Suprapubic skin (tissue), 4 donors: ENCODE results near the gene ASTN2. TPM values are rescaled to one million over a fixed set of nuclear protein-coding genes. Genes with fewer than 3 reads are reported as not detected.

ENCODE experiments used
- DNase-seq, 2 donors: peaks; one replicate each; pipeline ENCODE4 v3.0.0-alpha.2; 2019; ENCODE audit warnings: low spot score in 2 of 2
- H3K27ac ChIP-seq: fragments of 200-600 bp; sonication (generic); one replicate; pipeline ENCODE4 v1.5.1; 2019
- H3K27me3 ChIP-seq: fragments of 200-600 bp; sonication (generic); one replicate; pipeline ENCODE4 v1.5.1; 2019
- H3K36me3 ChIP-seq: fragments of 200-600 bp; sonication (generic); one replicate; pipeline ENCODE4 v1.5.1; 2019
- H3K4me1 ChIP-seq: fragments of 200-600 bp; sonication (generic); one replicate; pipeline ENCODE4 v1.5.1; 2019
- H3K4me3 ChIP-seq: fragments of 200-600 bp; sonication (generic); one replicate; pipeline ENCODE4 v1.5.1; 2019; ENCODE audit warnings: mild to moderate bottlenecking
- H3K9me3 ChIP-seq: fragments of 200-600 bp; sonication (generic); one replicate; pipeline ENCODE4 v1.5.1; 2019
- EP300 ChIP-seq: sonication (generic); formaldehyde crosslinking; IDR thresholded peaks from one replicate; pipeline ENCODE4 v1.6.1; 2017; ENCODE audit warnings: antibody characterized with exemption
- POLR2A ChIP-seq, 2 donors: fragments of 450-650 bp; IDR thresholded peaks; one replicate each; pipeline ENCODE4 v1.6.1; 2017; ENCODE audit warnings: antibody characterized with exemption in 2 of 2, mild to moderate bottlenecking in 2 of 2, moderate library complexity in 2 of 2
- POLR2AphosphoS5 ChIP-seq, 3 donors: sonication (generic); formaldehyde crosslinking; IDR thresholded peaks; one replicate each; pipeline ENCODE4 v1.6.1; 2017; ENCODE audit warnings: antibody characterized with exemption in 3 of 3
- WGBS: methylation state at CpG from one replicate; pipeline ENCODE4 v1.1.5; 2018; 5-methylcytosine and 5-hydroxymethylcytosine counted together
- total RNA-seq, 4 donors: library from RNA; depleted of rRNA; stranded (reverse); fragments of >200 nt; gene quantifications; one replicate each; pipeline ENCODE4 v1.1.0, GENCODE V29; 2016
- TF ChIP-seq, protein P1 (sequence below), 2 donors: fragments of 200-600 bp in 1 of 2; fragments of 450-650 bp in 1 of 2; sonication (generic) in 1 of 2; IDR thresholded peaks; one replicate each; pipeline ENCODE4 v1.5.1; 2016 to 2019; ENCODE audit warnings: antibody characterized with exemption in 2 of 2, mild to moderate bottlenecking in 1 of 2, moderate library complexity in 1 of 2

ASTN2 gene
- total RNA-seq, 4 donors from 2014 or later = 2.0 to 6.9 (median 3.8) TPM

DNA sequence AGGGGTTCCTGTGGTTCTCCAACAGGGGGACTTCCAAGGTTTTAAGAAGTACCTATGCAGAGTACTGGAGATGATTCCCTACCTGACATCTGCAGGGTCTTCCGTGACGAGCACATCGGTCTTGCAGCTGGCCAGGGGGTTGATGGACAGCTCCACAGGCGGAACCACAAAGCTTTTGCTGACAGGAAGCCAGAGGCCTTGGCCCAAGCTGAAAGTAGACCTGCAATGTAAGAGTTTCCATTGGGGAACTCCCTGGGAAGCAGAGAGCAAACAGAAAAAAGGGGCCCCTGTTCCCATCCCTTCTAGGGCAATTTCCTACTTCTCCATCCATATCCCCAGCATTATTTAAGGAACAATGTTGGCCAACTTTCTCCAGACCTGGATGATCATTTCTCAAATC is 439.7 kb downstream of the ASTN2 start:
- no peaks in the 10 kb centered on the region for H3K4me1 ChIP-seq
- H3K36me3 ChIP-seq = no peaks in the 10 kb centered on the region
- no peaks in the 10 kb centered on the region for H3K9me3 ChIP-seq
- no peaks in the 10 kb centered on the region for H3K27me3 ChIP-seq
- DNase-seq = no peak
- TF ChIP-seq EP300 (no peak), POLR2A (IDR thresholded peaks at IDR 0.05) (no peak), POLR2AphosphoS5 (IDR thresholded peaks at IDR 0.05) (no peak)
- TF ChIP-seq, protein P1, sequence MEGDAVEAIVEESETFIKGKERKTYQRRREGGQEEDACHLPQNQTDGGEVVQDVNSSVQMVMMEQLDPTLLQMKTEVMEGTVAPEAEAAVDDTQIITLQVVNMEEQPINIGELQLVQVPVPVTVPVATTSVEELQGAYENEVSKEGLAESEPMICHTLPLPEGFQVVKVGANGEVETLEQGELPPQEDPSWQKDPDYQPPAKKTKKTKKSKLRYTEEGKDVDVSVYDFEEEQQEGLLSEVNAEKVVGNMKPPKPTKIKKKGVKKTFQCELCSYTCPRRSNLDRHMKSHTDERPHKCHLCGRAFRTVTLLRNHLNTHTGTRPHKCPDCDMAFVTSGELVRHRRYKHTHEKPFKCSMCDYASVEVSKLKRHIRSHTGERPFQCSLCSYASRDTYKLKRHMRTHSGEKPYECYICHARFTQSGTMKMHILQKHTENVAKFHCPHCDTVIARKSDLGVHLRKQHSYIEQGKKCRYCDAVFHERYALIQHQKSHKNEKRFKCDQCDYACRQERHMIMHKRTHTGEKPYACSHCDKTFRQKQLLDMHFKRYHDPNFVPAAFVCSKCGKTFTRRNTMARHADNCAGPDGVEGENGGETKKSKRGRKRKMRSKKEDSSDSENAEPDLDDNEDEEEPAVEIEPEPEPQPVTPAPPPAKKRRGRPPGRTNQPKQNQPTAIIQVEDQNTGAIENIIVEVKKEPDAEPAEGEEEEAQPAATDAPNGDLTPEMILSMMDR (IDR thresholded peaks at IDR 0.05) = no peak
- 93% methylated on average over 3 of the region's 4 CpGs for WGBS
- H3K4me3 ChIP-seq = no peak overlapping the region
- no peak overlapping the region for H3K27ac ChIP-seq

DNA sequence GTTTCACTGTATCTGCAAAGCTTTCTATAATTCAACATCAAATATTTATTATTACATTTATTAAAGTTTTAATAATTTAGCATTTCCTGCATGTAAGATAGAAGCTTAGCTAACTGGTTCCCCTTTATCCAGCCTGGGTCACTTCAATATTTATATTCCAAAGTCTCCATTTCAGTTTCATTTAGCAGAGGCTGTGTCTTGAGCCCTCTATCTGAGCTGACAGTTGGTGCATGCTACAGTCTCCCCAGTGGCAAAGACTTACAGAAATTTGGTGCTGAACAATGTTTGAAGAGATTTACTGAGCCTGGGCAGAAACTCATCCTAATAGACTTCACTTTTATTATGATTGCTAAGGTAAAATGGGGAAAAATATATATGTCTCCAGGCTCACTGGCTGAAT is 448.7 kb downstream of the ASTN2 start:
- no peaks in the 10 kb centered on the region for H3K9me3 ChIP-seq
- no peaks in the 10 kb centered on the region for H3K36me3 ChIP-seq
- no peaks in the 10 kb centered on the region for H3K27me3 ChIP-seq
- H3K27ac ChIP-seq = no peak overlapping the region
- no peaks in the 10 kb centered on the region for H3K4me1 ChIP-seq
- no peak for DNase-seq
- TF ChIP-seq, protein P1 (IDR thresholded peaks at IDR 0.05) = no peak
- TF ChIP-seq POLR2AphosphoS5 (IDR thresholded peaks at IDR 0.05) = no peak
- TF ChIP-seq POLR2A (IDR thresholded peaks at IDR 0.05) = no peak
- TF ChIP-seq EP300 = no peak
- H3K4me3 ChIP-seq = no peak overlapping the region

DNA sequence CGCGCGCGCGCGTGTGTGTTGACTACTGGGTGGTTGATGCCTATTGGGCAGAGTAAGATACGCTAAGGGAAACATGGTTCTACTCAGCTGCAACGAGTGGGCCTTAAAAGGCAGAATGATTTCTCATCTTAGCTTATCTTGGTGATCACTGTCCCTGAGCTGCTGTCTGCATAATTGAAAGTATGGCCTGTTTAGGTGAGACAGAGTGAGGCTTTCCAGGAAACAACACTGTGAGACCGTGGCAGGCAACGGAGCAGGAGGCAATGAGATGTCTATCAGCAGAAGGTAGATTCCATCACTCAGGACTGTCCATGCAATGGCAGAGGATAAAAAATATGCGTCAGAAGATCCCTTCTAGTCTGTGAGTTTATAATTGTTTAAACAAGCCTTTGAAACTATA is 450.6 kb downstream of the ASTN2 start:
- 81% methylated on average over 11 of the region's 11 CpGs for WGBS

DNA sequence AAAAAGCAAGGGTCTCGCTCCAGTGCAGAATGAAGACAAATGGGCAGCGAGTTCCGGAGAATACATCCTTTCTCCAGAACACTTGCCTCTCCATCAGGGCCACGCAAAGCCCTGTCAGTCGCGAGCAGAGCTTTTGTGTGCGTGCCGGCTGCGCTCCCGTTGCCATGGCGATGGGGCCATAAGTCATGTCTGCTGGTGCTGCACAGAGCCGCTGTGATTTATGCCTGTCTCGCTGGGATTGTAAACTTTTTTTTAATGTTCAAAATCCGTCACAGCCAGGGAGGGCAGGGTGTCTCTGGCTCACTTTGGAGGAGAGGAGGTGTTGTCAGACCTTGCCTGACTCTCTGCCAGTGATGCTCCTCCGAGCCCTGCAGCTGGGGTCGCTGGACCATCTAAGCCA is 455.0 kb downstream of the ASTN2 start:
- Histone ChIP-seq H3K27ac (no peak overlapping the region), H3K4me3 (no peak overlapping the region), H3K27me3 (peaks cover 4% of the 10 kb centered on the region), H3K4me1 (no peaks in the 10 kb centered on the region), H3K36me3 (no peaks in the 10 kb centered on the region), H3K9me3 (no peaks in the 10 kb centered on the region)
- TF ChIP-seq, protein P1 (IDR thresholded peaks at IDR 0.05) = no peak
- TF ChIP-seq POLR2AphosphoS5 (IDR thresholded peaks at IDR 0.05) = no peak
- no peak for TF ChIP-seq POLR2A (IDR thresholded peaks at IDR 0.05)
- no peak for TF ChIP-seq EP300
- 31% methylated on average over 16 of the region's 16 CpGs for WGBS
- DNase-seq = no peak

More for the DNA sequence above, 450.6 kb downstream of the ASTN2 start:
- no peak for DNase-seq
- no peaks in the 10 kb centered on the region for H3K4me1 ChIP-seq
- H3K27me3 ChIP-seq = peaks cover 4% of the 10 kb centered on the region
- H3K36me3 ChIP-seq = no peaks in the 10 kb centered on the region
- no peak overlapping the region for H3K27ac ChIP-seq
- TF ChIP-seq, protein P1 (IDR thresholded peaks at IDR 0.05) = no peak
- TF ChIP-seq POLR2AphosphoS5 (IDR thresholded peaks at IDR 0.05) = no peak
- no peak for TF ChIP-seq POLR2A (IDR thresholded peaks at IDR 0.05)
- no peak for TF ChIP-seq EP300
- H3K4me3 ChIP-seq = no peak overlapping the region
- no peaks in the 10 kb centered on the region for H3K9me3 ChIP-seq

DNA sequence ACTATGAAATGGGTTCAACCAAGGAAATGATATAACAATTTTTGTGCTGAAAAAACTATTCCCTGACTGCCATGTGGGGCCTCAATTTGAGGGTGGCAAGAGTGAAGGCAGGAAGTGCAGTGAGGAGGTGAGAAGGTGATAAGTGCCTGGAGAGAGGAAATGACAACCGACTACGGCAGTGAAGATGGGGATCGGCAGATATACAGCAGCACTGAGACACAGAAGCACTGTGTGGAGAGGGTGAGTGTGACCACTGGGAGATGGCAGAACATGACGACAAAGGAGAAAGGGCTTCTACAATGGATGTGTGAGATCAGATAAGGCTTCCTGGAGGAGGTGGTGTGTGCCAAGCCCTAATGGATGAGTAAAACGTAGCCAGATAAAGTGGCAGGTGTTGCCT is 456.0 kb downstream of the ASTN2 start:
- H3K27ac ChIP-seq = no peak overlapping the region
- WGBS = 74% methylated on average over 5 of the region's 5 CpGs
- no peak overlapping the region for H3K4me3 ChIP-seq
- H3K36me3 ChIP-seq = no peaks in the 10 kb centered on the region
- TF ChIP-seq EP300 (no peak), POLR2AphosphoS5 (IDR thresholded peaks at IDR 0.05) (no peak), POLR2A (IDR thresholded peaks at IDR 0.05) (no peak)
- TF ChIP-seq, protein P1 (IDR thresholded peaks at IDR 0.05) = no peak
- DNase-seq = no peak
- peaks cover 4% of the 10 kb centered on the region for H3K27me3 ChIP-seq
- H3K9me3 ChIP-seq = no peaks in the 10 kb centered on the region
- H3K4me1 ChIP-seq = no peaks in the 10 kb centered on the region
